A673 (cell line): ENCODE measurements around the gene SUFU.

Experiments used
- CTCF ChIP-seq: fragments of 300-800, 200-600 bp; sonication (generic); conservative IDR thresholded peaks from 2 replicates; pipeline ENCODE4 v1.5.1; 2017; ENCODE audit warnings: low read depth, mild to moderate bottlenecking, antibody characterized with exemption, low read length, moderate library complexity, mixed read lengths
- EZH2 ChIP-seq: fragments of 200-600 bp; sonication (generic); IDR thresholded peaks from 2 replicates; pipeline ENCODE4 v1.6.1; 2017; ENCODE audit warnings: borderline replicate concordance, low read depth, mild to moderate bottlenecking, mixed read lengths, antibody characterized with exemption, low read length; ENCODE audit not compliant: poor library complexity, severe bottlenecking

DNA sequence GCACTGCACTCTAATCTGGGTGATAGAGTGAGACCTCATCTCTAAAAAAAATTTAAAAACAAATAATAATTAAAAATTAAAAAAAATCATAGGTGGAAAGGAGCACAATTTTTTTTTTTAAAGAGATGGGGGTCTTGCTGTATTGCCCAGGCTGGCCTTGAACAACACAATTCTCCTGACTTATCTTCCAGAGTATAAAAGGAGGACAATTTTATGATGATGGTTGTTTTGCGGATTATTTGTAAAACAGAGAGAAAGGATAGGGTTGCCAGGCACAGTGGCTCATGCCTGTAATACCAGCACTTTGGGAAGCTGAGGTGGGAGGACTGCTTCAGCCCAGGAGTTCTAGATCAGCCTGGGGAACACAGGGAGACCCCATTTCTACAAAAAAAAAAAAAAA lies 6.2 kb upstream of the SUFU start:
- TF ChIP-seq CTCF: no peak
- TF ChIP-seq EZH2: no peak
